IMR-90 (cell line): ENCODE measurements around the gene SAG. TPM values are rescaled to one million over a fixed set of nuclear protein-coding genes. Genes with fewer than 3 reads are reported as not detected.

ENCODE experiments used
- ATAC-seq: fragments of 200-7000 bp; cut with Tn5 transposase; 2 replicates; pipeline ENCODE4 v1.9.1; 2020; ENCODE audit warnings: low read depth, mild to moderate bottlenecking, moderate library complexity
- BruUV-seq: library from RNA; stranded (reverse); fragments of 400-500 nt; replicated peaks from 2 replicates; lab custom pipeline; 2021; lab: Mats Ljungman, UMichigan
- CTCF ChIA-PET: fragments of 300-600 bp; formaldehyde crosslinking; extraction: SDS; loops from one replicate; lab custom pipeline; 2021; ENCODE audit warnings: antibody characterized with exemption; lab: Yijun Ruan, JAX
- POLR2A ChIA-PET: fragments of 300-600 bp; sonication (Branson Sonifier 250); formaldehyde crosslinking; loops from one replicate; lab custom pipeline; 2022; ENCODE audit warnings: antibody characterized with exemption; ENCODE audit not compliant: unreplicated experiment; lab: Charles Lee
- DNase-seq: peaks from one replicate; pipeline ENCODE4 v3.0.0; 2013
- H2AFZ ChIP-seq: replicated peaks from 2 replicates; pipeline ENCODE3; 2013; ENCODE audit warnings: low read length, mild to moderate bottlenecking; ENCODE audit not compliant: poor library complexity
- H2AK5ac ChIP-seq: 2 replicates; pipeline ENCODE4 v1.6.1; 2013; ENCODE audit warnings: low read depth, low read length, inconsistent platforms
- H2AK9ac ChIP-seq: replicated peaks from 2 replicates; pipeline ENCODE3; 2013; ENCODE audit warnings: mild to moderate bottlenecking, low read depth, low read length, moderate library complexity; ENCODE audit not compliant: poor library complexity
- H2BK120ac ChIP-seq: 2 replicates; pipeline ENCODE4 v1.6.1; 2013; ENCODE audit warnings: low read depth, low read length, inconsistent platforms
- H2BK15ac ChIP-seq: 3 replicates; pipeline ENCODE4 v1.6.1; 2013; ENCODE audit warnings: low read depth, low read length, inconsistent platforms
- H2BK20ac ChIP-seq: 2 replicates; pipeline ENCODE4 v1.6.1; 2013; ENCODE audit warnings: low read depth, mild to moderate bottlenecking, inconsistent platforms, low read length, moderate library complexity
- H2BK5ac ChIP-seq: 2 replicates; pipeline ENCODE4 v1.6.1; 2013; ENCODE audit warnings: mild to moderate bottlenecking, low read depth, low read length, inconsistent platforms; ENCODE audit not compliant: poor library complexity, severe bottlenecking
- H3K14ac ChIP-seq: replicated peaks from 2 replicates; pipeline ENCODE4 v1.6.1; 2013; ENCODE audit warnings: low read depth, low read length, inconsistent platforms
- H3K18ac ChIP-seq: 2 replicates; pipeline ENCODE4 v1.6.1; 2013; ENCODE audit warnings: low read depth, low read length, control low read depth
- H3K23ac ChIP-seq: 2 replicates; pipeline ENCODE4 v1.6.1; 2013; ENCODE audit warnings: low read depth, low read length, inconsistent platforms
- H3K27ac ChIP-seq: 2 replicates; pipeline ENCODE4 v1.5.1; 2013; ENCODE audit warnings: mild to moderate bottlenecking, control low read depth, low read length; ENCODE audit not compliant: insufficient read depth
- H3K27me3 ChIP-seq: 2 replicates; pipeline ENCODE4 v1.6.1; 2013; ENCODE audit warnings: low read length; ENCODE audit not compliant: control insufficient read depth, insufficient read depth
- H3K36me3 ChIP-seq: 2 replicates; pipeline ENCODE4 v1.6.1; 2013; ENCODE audit warnings: low read length, mixed read lengths; ENCODE audit not compliant: control insufficient read depth, insufficient read depth
- H3K4ac ChIP-seq: 2 replicates; pipeline ENCODE4 v1.6.1; 2013; ENCODE audit warnings: low read depth, low read length, inconsistent platforms
- H3K4me1 ChIP-seq: 2 replicates; pipeline ENCODE4 v1.6.1; 2013; ENCODE audit warnings: low read length, mixed read lengths; ENCODE audit not compliant: control insufficient read depth, insufficient read depth
- H3K4me2 ChIP-seq: 2 replicates; pipeline ENCODE4 v1.6.1; 2013; ENCODE audit warnings: low read depth, mild to moderate bottlenecking, control low read depth, low read length, moderate library complexity
- H3K4me3 ChIP-seq: 2 replicates; pipeline ENCODE4 v1.5.1; 2013; ENCODE audit warnings: low read depth, mild to moderate bottlenecking, control low read depth, low read length, moderate library complexity; ENCODE audit not compliant: insufficient read depth
- H3K56ac ChIP-seq: 2 replicates; pipeline ENCODE4 v1.6.1; 2013; ENCODE audit warnings: low read length, inconsistent platforms; ENCODE audit not compliant: insufficient read depth; ENCODE audit errors: extremely low read depth
- H3K79me1 ChIP-seq, 2 experiments: 2 replicates each; pipeline ENCODE4 v1.6.1; 2013; ENCODE audit warnings: low read length in 2 of 2, inconsistent platforms in 1 of 2, low read depth in 1 of 2
- H3K9ac ChIP-seq: 2 replicates; pipeline ENCODE4 v1.6.1; 2013; ENCODE audit warnings: low read depth, low read length, control low read depth
- H3K9me1 ChIP-seq: 2 replicates; pipeline ENCODE4 v1.6.1; 2013; ENCODE audit warnings: low read length, inconsistent platforms; ENCODE audit not compliant: insufficient read depth
- H3K9me3 ChIP-seq: 2 replicates; pipeline ENCODE4 v1.6.1; 2013; ENCODE audit warnings: low read length; ENCODE audit not compliant: control insufficient read depth, insufficient read depth
- H4K20me1 ChIP-seq: 2 replicates; pipeline ENCODE4 v1.6.1; 2013; ENCODE audit warnings: low read length, inconsistent platforms; ENCODE audit not compliant: insufficient read depth
- H4K5ac ChIP-seq: 2 replicates; pipeline ENCODE4 v1.6.1; 2013; ENCODE audit warnings: mild to moderate bottlenecking, low read depth, low read length, control low read depth
- H4K8ac ChIP-seq, 2 experiments: 2 replicates each; pipeline ENCODE4 v1.6.1; 2013; ENCODE audit warnings: low read depth in 2 of 2, low read length in 2 of 2, control low read depth in 1 of 2, inconsistent platforms in 1 of 2
- H4K91ac ChIP-seq: 2 replicates; pipeline ENCODE4 v1.6.1; 2013; ENCODE audit warnings: low read depth, low read length, inconsistent platforms; ENCODE audit not compliant: insufficient read depth
- CEBPB ChIP-seq: IDR thresholded peaks from 2 replicates; pipeline ENCODE4 v1.6.1; 2012; ENCODE audit warnings: low read depth, low read length, improper control_type of control experiment
- CHD1 ChIP-seq: IDR thresholded peaks from 2 replicates; pipeline ENCODE4 v1.6.1; 2012; ENCODE audit warnings: low read depth, low read length, improper control_type of control experiment
- MAFK ChIP-seq: IDR thresholded peaks from 2 replicates; pipeline ENCODE4 v1.6.1; 2012; ENCODE audit warnings: low read depth, low read length, improper control_type of control experiment
- MAZ ChIP-seq: IDR thresholded peaks from 2 replicates; pipeline ENCODE4 v1.6.1; 2012; ENCODE audit warnings: low read depth, mild to moderate bottlenecking, low read length, improper control_type of control experiment, moderate library complexity, borderline replicate concordance
- NFE2L2 ChIP-seq: fragments of 150-350 bp; IDR thresholded peaks from 2 replicates; pipeline ENCODE4 v1.6.1; 2016; ENCODE audit warnings: low read depth, mild to moderate bottlenecking, low read length
- WGBS, 2 experiments: methylation state at CpG; one replicate each; pipeline versions ENCODE4 v1.1.5 to v1.1.7; 2013; ENCODE audit warnings: missing lambda C conversion rate in 2 of 2; ENCODE audit not compliant: insufficient read length in 1 of 2; ENCODE audit errors: extremely low coverage in 2 of 2; 5-methylcytosine and 5-hydroxymethylcytosine counted together
- dilution Hi-C: fragments of 300-500 bp; cut with HindIII; formaldehyde crosslinking; loops from one replicate; pipeline ENCODE4 v1.14.3; 2018; ENCODE audit warnings: low sequenced_read_pairs; ENCODE audit not compliant: unreplicated experiment
- in situ Hi-C: fragments of 300-500 bp; cut with MboI; formaldehyde crosslinking; loops from 3 replicates; pipeline ENCODE4 v1.14.3; 2019; ENCODE audit warnings: low sequenced_read_pairs, inconsistent platforms, mixed read lengths
- intact Hi-C: fragments of 100-400 bp; cut with micrococcal nuclease; formaldehyde crosslinking; loops from 2 replicates; pipeline ENCODE4 v1.10.0; 2022
- polyA plus RNA-seq, 3 experiments: library from polyadenylated mRNA; depleted of rRNA; stranded (reverse); fragments of >200 nt; gene quantifications; 2 replicates each; pipeline ENCODE4 v1.2.3, GENCODE V29; 2012; ENCODE audit warnings: low replicate concordance in 1 of 3
- total RNA-seq: library from RNA; depleted of rRNA; stranded (reverse); fragments of >200 nt; gene quantifications from 2 replicates; pipeline ENCODE4 v1.2.3, GENCODE V29; 2012

The SAG gene
- total and polyA plus RNA-seq, 2 of the 4 experiments (the other 2 are of a cell fraction): not detected

- Histone ChIP-seq H2BK15ac (no peak overlapping the region), H3K27ac (no peak overlapping the region), H3K9me1 (no peaks in the 10 kb centered on the region), H2AFZ (no peak overlapping the region), H3K27me3 (peaks cover 30% of the 10 kb centered on the region), H3K36me3 (no peaks in the 10 kb centered on the region), H3K9ac (no peak overlapping the region), H3K18ac (no peak overlapping the region), H4K91ac (no peak overlapping the region), H4K8ac (no peak overlapping the region), H3K4me3 (no peak overlapping the region), H2AK5ac (no peak overlapping the region), H3K9me3 (no peaks in the 10 kb centered on the region), H3K23ac (no peak overlapping the region), H3K4me2 (no peak overlapping the region), H2BK5ac (no peak overlapping the region), H2AK9ac (no peak overlapping the region), H3K4ac (no peak overlapping the region), H4K20me1 (no peaks in the 10 kb centered on the region), H4K5ac (no peak overlapping the region), H3K4me1 (no peaks in the 10 kb centered on the region), H3K79me1 (no peaks in the 10 kb centered on the region), H3K56ac (no peak overlapping the region), H2BK120ac (no peak overlapping the region), H3K14ac (no peak overlapping the region), H2BK20ac (no peak overlapping the region)
- dilution Hi-C loops: no loop called here
- POLR2A ChIA-PET: no interaction called here
- in situ Hi-C loops: no loop called here
- CTCF ChIA-PET: interaction anchor here (0.5 kb wide), 1 partner anchor 29 kb away, joined by 4 read pairs; no protein-coding TSS in a partner anchor
- DNase-seq: no peak
- no CpG with 5 or more reads among the region's 4 CpGs for WGBS, 2 experiments
- intact Hi-C loops: no loop called here
- BruUV-seq: no TSS peak
- TF ChIP-seq MAZ (no peak), CHD1 (no peak), NFE2L2 (no peak), MAFK (no peak), CEBPB (no peak)
- no peak for ATAC-seq
Measured at GRCh38 chr2:233332125-233332524, 24.5 kb downstream of the SAG start.
